SK-N-SH treated with all-trans-retinoic acid at 6 μM for 48 hours (cell line): Measurements from ENCODE around the gene ST6GALNAC1.

ENCODE experiments used
- ARNTL ChIP-seq: fragments of 450-650 bp; formaldehyde crosslinking; IDR thresholded peaks from 2 replicates; pipeline ENCODE4 v1.5.0; 2020; ENCODE audit warnings: low read depth, mild to moderate bottlenecking, moderate library complexity, borderline replicate concordance
- BACH2 ChIP-seq: fragments of 250-450 bp; sonication (Bioruptor Pico); IDR thresholded peaks from 2 replicates; pipeline ENCODE4 v1.9.0; 2021; ENCODE audit warnings: mild to moderate bottlenecking, borderline replicate concordance
- ISL1 ChIP-seq: fragments of 250-450 bp; sonication (Bioruptor Pico); IDR thresholded peaks from 2 replicates; pipeline ENCODE4 v2.1.2; 2022; ENCODE audit warnings: mild to moderate bottlenecking, moderate library complexity
- PATZ1 ChIP-seq: fragments of 250-450 bp; sonication (Bioruptor Pico); IDR thresholded peaks from 2 replicates; pipeline ENCODE4 v1.8.0; 2020; ENCODE audit warnings: mild to moderate bottlenecking, moderate library complexity, borderline replicate concordance
- POU6F1 ChIP-seq: fragments of 250-450 bp; sonication (Bioruptor Pico); IDR thresholded peaks from 2 replicates; pipeline ENCODE4 v1.8.0; 2021; ENCODE audit warnings: low read depth, mild to moderate bottlenecking, moderate library complexity, borderline replicate concordance
- PPARA ChIP-seq: fragments of 250-450 bp; sonication (Bioruptor Pico); IDR thresholded peaks from 2 replicates; pipeline ENCODE4 v1.5.0; 2020; ENCODE audit warnings: mild to moderate bottlenecking, borderline replicate concordance
- RARB ChIP-seq: fragments of 250-450 bp; sonication (Bioruptor Pico); IDR thresholded peaks from 2 replicates; pipeline ENCODE4 v1.8.0; 2021; ENCODE audit warnings: mild to moderate bottlenecking, moderate library complexity
- TCF4 ChIP-seq: fragments of 250-450 bp; sonication (Bioruptor Pico); IDR thresholded peaks from 2 replicates; pipeline ENCODE4 v1.8.0; 2021; ENCODE audit warnings: mild to moderate bottlenecking, moderate library complexity, borderline replicate concordance
- TOX ChIP-seq: fragments of 250-450 bp; sonication (Bioruptor Pico); IDR thresholded peaks from 2 replicates; pipeline ENCODE4 v1.8.0; 2021; ENCODE audit warnings: mild to moderate bottlenecking, moderate library complexity, borderline replicate concordance
- ZFP30 ChIP-seq: fragments of 450-650 bp; formaldehyde crosslinking; IDR thresholded peaks from 2 replicates; pipeline ENCODE4 v1.5.0; 2022; ENCODE audit warnings: mild to moderate bottlenecking, moderate library complexity
- ZNF565 ChIP-seq: fragments of 450-650 bp; formaldehyde crosslinking; conservative IDR thresholded peaks from 2 replicates; pipeline ENCODE4 v1.5.0; 2020; ENCODE audit warnings: low read depth, mild to moderate bottlenecking, moderate library complexity
- ZNF70 ChIP-seq: fragments of 450-650 bp; formaldehyde crosslinking; IDR thresholded peaks from 2 replicates; pipeline ENCODE4 v1.5.0; 2020; ENCODE audit warnings: mild to moderate bottlenecking, moderate library complexity
- TF ChIP-seq, protein P1 (sequence below): fragments of 250-450 bp; sonication (Bioruptor Pico); IDR thresholded peaks from 2 replicates; pipeline ENCODE4 v1.5.1; 2020; ENCODE audit warnings: low read depth, mild to moderate bottlenecking, moderate library complexity

DNA sequence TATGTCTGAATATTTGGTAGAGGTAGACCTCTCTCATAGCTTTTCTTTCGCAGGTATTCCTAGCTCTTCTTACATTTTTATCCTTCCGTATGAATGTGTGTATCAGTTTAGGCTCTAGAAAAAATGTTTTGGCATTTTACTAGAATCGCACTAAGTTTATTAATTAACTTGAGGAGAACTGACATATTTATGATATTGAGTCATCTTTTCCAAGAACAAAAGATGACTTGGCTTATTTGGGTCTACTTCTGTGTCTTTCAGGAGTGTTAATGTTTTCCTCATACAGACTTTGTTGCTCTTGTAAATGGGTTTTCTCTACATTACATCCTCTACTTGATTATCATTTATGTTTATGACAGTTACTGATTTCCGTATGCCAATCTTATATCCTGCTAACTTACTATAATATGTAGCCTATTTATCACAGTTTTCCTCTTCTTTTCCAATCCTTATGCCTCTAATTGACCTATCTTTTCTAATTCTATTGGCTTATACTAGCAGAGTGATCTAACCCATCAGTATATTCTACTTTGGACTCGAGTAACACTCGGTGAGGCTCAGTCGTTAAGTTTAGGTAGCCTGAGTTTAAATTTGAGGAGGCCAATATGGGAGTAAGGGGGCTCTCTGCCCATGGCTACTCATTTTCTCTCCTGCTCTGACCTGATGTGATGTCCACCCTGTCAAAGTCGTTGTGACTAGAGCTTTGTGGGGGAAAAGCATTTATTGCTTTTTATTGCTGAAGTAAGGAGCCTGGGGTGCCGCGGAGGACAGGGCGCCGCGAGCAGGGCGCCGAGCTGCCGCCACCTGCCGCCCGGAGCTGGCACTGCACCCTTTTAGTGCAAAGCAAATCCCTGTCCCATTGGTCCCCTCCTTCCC is 20.0 kb downstream of the ST6GALNAC1 start:
- no peak for TF ChIP-seq ZFP30 (CRISPR knock-in tag)
- TF ChIP-seq, protein P1, sequence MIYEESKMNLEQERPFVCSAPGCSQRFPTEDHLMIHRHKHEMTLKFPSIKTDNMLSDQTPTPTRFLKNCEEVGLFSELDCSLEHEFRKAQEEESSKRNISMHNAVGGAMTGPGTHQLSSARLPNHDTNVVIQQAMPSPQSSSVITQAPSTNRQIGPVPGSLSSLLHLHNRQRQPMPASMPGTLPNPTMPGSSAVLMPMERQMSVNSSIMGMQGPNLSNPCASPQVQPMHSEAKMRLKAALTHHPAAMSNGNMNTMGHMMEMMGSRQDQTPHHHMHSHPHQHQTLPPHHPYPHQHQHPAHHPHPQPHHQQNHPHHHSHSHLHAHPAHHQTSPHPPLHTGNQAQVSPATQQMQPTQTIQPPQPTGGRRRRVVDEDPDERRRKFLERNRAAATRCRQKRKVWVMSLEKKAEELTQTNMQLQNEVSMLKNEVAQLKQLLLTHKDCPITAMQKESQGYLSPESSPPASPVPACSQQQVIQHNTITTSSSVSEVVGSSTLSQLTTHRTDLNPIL (CRISPR knock-in tag) = 0 out of 2 replicates have a peak, but pooled peaks have one; percentile 43
- TF ChIP-seq RARB (CRISPR knock-in tag) = no peak
- TF ChIP-seq BACH2 (CRISPR knock-in tag) = no peak
- peak; percentile 80 for TF ChIP-seq ISL1 (CRISPR knock-in tag)
- TF ChIP-seq PATZ1 (CRISPR knock-in tag) = no peak
- no peak for TF ChIP-seq TCF4 (CRISPR knock-in tag)
- TF ChIP-seq ARNTL (CRISPR knock-in tag) = no peak
- TF ChIP-seq ZNF565 (CRISPR knock-in tag) = no peak
- no peak for TF ChIP-seq ZNF70
- TF ChIP-seq PPARA = no peak
- peak; percentile 52; the same call in 1 of the 2 replicates for TF ChIP-seq TOX (CRISPR knock-in tag)
- no peak for TF ChIP-seq POU6F1
